Islet precursor cell (in vitro differentiated cells): ENCODE data around the gene SLC25A3.
"Not testable (repeated sequence)": the region's sequence is repeated elsewhere in the genome, so short reads cannot be mapped to it uniquely, and the experiment has no call there.

ENCODE experiments used
- DNase-seq: peaks from one replicate; pipeline ENCODE4 v3.0.0-alpha.2; 2018

Gene SLC25A3

GRCh38 chr12:98595243-98595988 lies 1.9 kb downstream of the SLC25A3 start:
- peak; percentile 20 for DNase-seq

- peak; percentile 24 for DNase-seq
These were observed 3.8 kb downstream of the SLC25A3 start for GRCh38 chr12:98597313-98597712.

GRCh38 chr12:98601924-98602323 lies 8.4 kb downstream of the SLC25A3 start:
- no peak for DNase-seq

GRCh38 chr12:98606359-98606988 lies 13.0 kb downstream of the SLC25A3 start:
- no peak for DNase-seq

- no peak for DNase-seq
These were observed 17.1 kb downstream of the SLC25A3 start for GRCh38 chr12:98610596-98610995.

- no peak for DNase-seq
These were observed 19.3 kb downstream of the SLC25A3 start for GRCh38 chr12:98612696-98613334.

GRCh38 chr12:98618952-98619351 lies 25.5 kb downstream of the SLC25A3 start:
- no peak for DNase-seq

GRCh38 chr12:98635657-98636323 lies 42.3 kb downstream of the SLC25A3 start:
- DNase-seq: no peak

GRCh38 chr12:98637068-98637467 lies 43.6 kb downstream of the SLC25A3 start:
- no peak for DNase-seq

- no peak for DNase-seq
These were observed 44.5 kb downstream of the SLC25A3 start for GRCh38 chr12:98638009-98638408.

GRCh38 chr12:98639491-98639890 lies 46.0 kb downstream of the SLC25A3 start:
- DNase-seq: no peak

- DNase-seq: not testable (repeated sequence)
These were observed 49.3 kb downstream of the SLC25A3 start for GRCh38 chr12:98642801-98643200.

GRCh38 chr12:98644433-98644711 lies 50.9 kb downstream of the SLC25A3 start:
- DNase-seq: peak; percentile 94

GRCh38 chr12:98644712-98645571 lies 51.5 kb downstream of the SLC25A3 start, which contains the start of the genes APAF1 and IKBIP:
TSS of gene APAF1 (plus strand) at chr12:98645290. CDS start at chr12:98648360, 3,070 bp downstream.
TSS of gene IKBIP (minus strand) at chr12:98644788. CDS start at chr12:98644701, 87 bp downstream.
- peak; percentile 99 for DNase-seq

GRCh38 chr12:98645572-98646067 lies 52.1 kb downstream of the SLC25A3 start:
- DNase-seq: peak; percentile 68

GRCh38 chr12:98646294-98647090 lies 53.0 kb downstream of the SLC25A3 start:
- DNase-seq: no peak

- DNase-seq: no peak
These were observed 57.8 kb downstream of the SLC25A3 start for GRCh38 chr12:98651328-98651727.

- DNase-seq: no peak
These were observed 60.5 kb downstream of the SLC25A3 start for GRCh38 chr12:98653866-98654493.
